OCI-LY3 (cell line): ENCODE data around the gene TET2.

Source experiments
- CTCF ChIP-seq: fragments of 200-600, 300-600 bp; sonication (generic); IDR thresholded peaks from 2 replicates; pipeline ENCODE4 v1.5.1; 2014; ENCODE audit warnings: antibody characterized with exemption, low read length, low read depth
- EZH2phosphoT487 ChIP-seq: fragments of 200-600 bp; shearing (Covaris generic); IDR thresholded peaks from 2 replicates; pipeline ENCODE4 v1.6.1; 2018; ENCODE audit warnings: antibody characterized with exemption, mixed run types, low read depth

GRCh38 chr4:105147016-105147552, 408 bp downstream of the TET2 start:
- TF ChIP-seq CTCF = no peak
- TF ChIP-seq EZH2phosphoT487 = no peak
